ENCODE measurements around the gene NVL.
"Not testable (repeated sequence)": the region's sequence is repeated elsewhere in the genome, so short reads cannot be mapped to it uniquely, and the experiment has no call there.

Gene NVL

GRCh38 chr1:224353975-224354925 is 24.3 kb upstream of the NVL start (continued):
- no peak for TF ChIP-seq ZNF830 (tag by site-specific recombination; IDR thresholded peaks at IDR 0.05; ENCODE audit: low read depth)
- no peak for TF ChIP-seq ZBTB10 (tag by site-specific recombination; IDR thresholded peaks at IDR 0.05)
- TF ChIP-seq ZNF785 (tag by site-specific recombination; IDR thresholded peaks at IDR 0.05), result no peak

GRCh38 chr1:224352436-224353085 is 22.6 kb upstream of the NVL start:
- H3K9me3 ChIP-seq (ENCODE audit: control insufficient read depth, insufficient read depth, low read depth, low read length); H3K36me3 ChIP-seq (ENCODE audit: control insufficient read depth in 2 of 2, insufficient read depth in 1 of 2, low read length in 2 of 2); H3K4me1 ChIP-seq (ENCODE audit: control insufficient read depth, insufficient read depth, low read length); H3K27ac ChIP-seq (ENCODE audit: extremely low read depth, low read depth, low read length); H3K4me3 ChIP-seq (ENCODE audit: low read depth, low read length): not testable (repeated sequence)
- ChIA-PET CTCF (interaction anchor here (0.7 kb wide), 1 partner anchor 19 kb away, joined by 4 read pairs; no protein-coding TSS in a partner anchor), POLR2A (interaction anchor here (1.2 kb wide), 1 partner anchor 82 kb away, joined by 3 read pairs; the partner anchor contains the start of gene WDR26)
- 0 out of 2 replicates have a peak, but pooled peaks have one; percentile 21 for TF ChIP-seq ZNF202 (tag by site-specific recombination; IDR thresholded peaks at IDR 0.05; ENCODE audit: borderline replicate concordance)

GRCh38 chr1:224349716-224350115 is 19.7 kb upstream of the NVL start:
- H3K4me3 ChIP-seq (ENCODE audit: low read depth, low read length); H3K27ac ChIP-seq (ENCODE audit: extremely low read depth, low read depth, low read length); H3K4me1 ChIP-seq (ENCODE audit: control insufficient read depth, insufficient read depth, low read length); H3K36me3 ChIP-seq (ENCODE audit: control insufficient read depth in 2 of 2, insufficient read depth in 1 of 2, low read length in 2 of 2); POLR2A ChIA-PET; H3K9me3 ChIP-seq (ENCODE audit: control insufficient read depth, insufficient read depth, low read depth, low read length); CTCF ChIA-PET: not testable (repeated sequence)

GRCh38 chr1:224348137-224348536 is 18.2 kb upstream of the NVL start:
- Histone ChIP-seq H3K4me3 (ENCODE audit: low read depth, low read length) (no peak overlapping the region), H3K9me3 (ENCODE audit: control insufficient read depth, insufficient read depth, low read depth, low read length) (no peaks in the 10 kb centered on the region), H3K4me1 (ENCODE audit: control insufficient read depth, insufficient read depth, low read length) (no peaks in the 10 kb centered on the region), H3K27ac (ENCODE audit: extremely low read depth, low read depth, low read length) (no peak overlapping the region), H3K36me3 (ENCODE audit: control insufficient read depth in 2 of 2, insufficient read depth in 1 of 2, low read length in 2 of 2) (no peaks in the 10 kb centered on the region)
- ChIA-PET POLR2A (no interaction called here), CTCF (no interaction called here)
- TF ChIP-seq ZBTB1 (tag by site-specific recombination; IDR thresholded peaks at IDR 0.05) (no peak), ZNF175 (tag by site-specific recombination; IDR thresholded peaks at IDR 0.05) (no peak), ZNF544 (tag by site-specific recombination; IDR thresholded peaks at IDR 0.05) (no peak), ZSCAN23 (tag by site-specific recombination; IDR thresholded peaks at IDR 0.05) (no peak), PRDM1 (tag by site-specific recombination; IDR thresholded peaks at IDR 0.05) (no peak), ZNF112 (tag by site-specific recombination; IDR thresholded peaks at IDR 0.05) (no peak), HOXC10 (CRISPR knock-in tag; IDR thresholded peaks at IDR 0.05) (no peak), ZSCAN5A (tag by site-specific recombination; IDR thresholded peaks at IDR 0.05) (no peak), ZBTB17 (tag by site-specific recombination; IDR thresholded peaks at IDR 0.05) (no peak), ZNF561 (tag by site-specific recombination; IDR thresholded peaks at IDR 0.05; ENCODE audit: borderline replicate concordance) (no peak), HOXD13 (CRISPR knock-in tag; IDR thresholded peaks at IDR 0.05; ENCODE audit: borderline replicate concordance) (no peak), ZNF529 (tag by site-specific recombination; IDR thresholded peaks at IDR 0.05; ENCODE audit: insufficient replicate concordance) (no peak)

Measured in HEK293 (cell line).